ENCODE measurements around the gene TIAM2.

TIAM2 gene

GRCh38 chr6:155024391-155025027 lies 29.4 kb downstream of the TIAM2 start:
- no peak for TF ChIP-seq SPI1 (IDR thresholded peaks at IDR 0.05; ENCODE audit: borderline replicate concordance, low read depth)
- no peak for TF ChIP-seq REST (IDR thresholded peaks at IDR 0.05; ENCODE audit: insufficient replicate concordance, low read depth)
- TF ChIP-seq GABPA (IDR thresholded peaks at IDR 0.05; ENCODE audit: low read depth): no peak
- no peak for DNase-seq (ENCODE audit: low read depth in 1 of 2, low spot score in 1 of 2)
- H3K27me3 ChIP-seq (ENCODE audit: insufficient read depth, poor library complexity, severe bottlenecking): no peaks in the 10 kb centered on the region
- no peak overlapping the region for H3K27ac ChIP-seq (replicated peaks)
- no peak overlapping the region for H3K4me3 ChIP-seq (replicated peaks; ENCODE audit: insufficient read depth, low read length)

GRCh38 chr6:155026022-155026705 lies 31.0 kb downstream of the TIAM2 start:
- no peak for TF ChIP-seq POLR2AphosphoS5 (IDR thresholded peaks at IDR 0.05; ENCODE audit: low read depth)
- TF ChIP-seq SPI1 (IDR thresholded peaks at IDR 0.05; ENCODE audit: borderline replicate concordance, low read depth): no peak
- TF ChIP-seq REST (IDR thresholded peaks at IDR 0.05; ENCODE audit: insufficient replicate concordance, low read depth): no peak
- no peak for TF ChIP-seq CTCF (IDR thresholded peaks at IDR 0.05; ENCODE audit: insufficient read depth, low read length)
- TF ChIP-seq GABPA (IDR thresholded peaks at IDR 0.05; ENCODE audit: low read depth): no peak
- Histone ChIP-seq H3K27ac (replicated peaks) (no peak overlapping the region), H3K27me3 (ENCODE audit: insufficient read depth, poor library complexity, severe bottlenecking) (no peaks in the 10 kb centered on the region), H3K4me3 (replicated peaks; ENCODE audit: insufficient read depth, low read length) (no peak overlapping the region)
- DNase-seq (ENCODE audit: low read depth in 1 of 2, low spot score in 1 of 2): no peak

- TF ChIP-seq CTCF (IDR thresholded peaks at IDR 0.05; ENCODE audit: insufficient read depth, low read length) (no peak), REST (IDR thresholded peaks at IDR 0.05; ENCODE audit: insufficient replicate concordance, low read depth) (no peak), GABPA (IDR thresholded peaks at IDR 0.05; ENCODE audit: low read depth) (no peak), SPI1 (IDR thresholded peaks at IDR 0.05; ENCODE audit: borderline replicate concordance, low read depth) (no peak)
- DNase-seq (ENCODE audit: low read depth in 1 of 2, low spot score in 1 of 2): no peak
- H3K27ac ChIP-seq (replicated peaks): no peak overlapping the region
- no peak overlapping the region for H3K4me3 ChIP-seq (replicated peaks; ENCODE audit: insufficient read depth, low read length)
- H3K27me3 ChIP-seq (ENCODE audit: insufficient read depth, poor library complexity, severe bottlenecking): no peaks in the 10 kb centered on the region
Measured at GRCh38 chr6:155026706-155027045, 31.6 kb downstream of the TIAM2 start.
